MM.1S (cell line): Measurements from ENCODE around the gene FAM20A.

Experiments used
- CTCF ChIP-seq: fragments of 300-600 bp; sonication (generic); IDR thresholded peaks from 2 replicates; pipeline ENCODE4 v1.5.1; 2016; ENCODE audit warnings: antibody characterized with exemption, low read length, mixed read lengths
- EZH2 ChIP-seq: fragments of 300-600 bp; sonication (generic); optimal IDR thresholded peaks from 2 replicates; pipeline ENCODE3; 2017; ENCODE audit warnings: low read depth, mild to moderate bottlenecking, antibody characterized with exemption, low read length, mixed read lengths
- EZH2phosphoT487 ChIP-seq: fragments of 300-600 bp; sonication (generic); IDR thresholded peaks from 2 replicates; pipeline ENCODE4 v1.6.1; 2018; ENCODE audit warnings: antibody characterized with exemption, low read length

- TF ChIP-seq CTCF (no peak), EZH2 (no peak), EZH2phosphoT487 (no peak)
Observed at GRCh38 chr17:68567581-68567980, 33.6 kb downstream of the FAM20A start.
